Measurements from ENCODE around the gene TFF2.
A peak's percentile ranks its signal among the peaks of the same experiment; 100 is the strongest.

TFF2 gene

GRCh38 chr21:42384156-42384945 is 33.6 kb upstream of the TFF2 start:
- DNase-seq (ENCODE audit: low spot score) = no peak

DNA sequence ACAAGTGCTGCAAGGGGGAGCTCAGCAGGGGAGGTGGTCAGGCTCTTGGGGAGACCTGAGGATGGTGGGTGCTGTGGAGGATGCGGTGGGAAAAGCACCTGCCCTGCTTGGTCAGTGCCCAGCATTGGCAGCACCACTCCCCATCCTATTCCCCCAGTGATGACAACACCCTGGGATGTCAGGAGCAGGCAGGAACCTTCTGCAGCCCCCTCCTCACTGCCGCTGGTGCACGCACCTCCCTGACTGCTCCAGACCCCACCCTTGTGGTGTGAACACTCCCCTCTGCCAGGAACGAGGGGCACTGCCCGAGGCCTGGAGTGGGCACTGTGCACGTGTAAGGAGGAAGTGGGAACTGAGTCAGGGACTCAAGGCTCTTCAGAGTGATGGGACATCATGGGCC is 32.5 kb upstream of the TFF2 start:
- no peak for DNase-seq (ENCODE audit: low spot score)

DNA sequence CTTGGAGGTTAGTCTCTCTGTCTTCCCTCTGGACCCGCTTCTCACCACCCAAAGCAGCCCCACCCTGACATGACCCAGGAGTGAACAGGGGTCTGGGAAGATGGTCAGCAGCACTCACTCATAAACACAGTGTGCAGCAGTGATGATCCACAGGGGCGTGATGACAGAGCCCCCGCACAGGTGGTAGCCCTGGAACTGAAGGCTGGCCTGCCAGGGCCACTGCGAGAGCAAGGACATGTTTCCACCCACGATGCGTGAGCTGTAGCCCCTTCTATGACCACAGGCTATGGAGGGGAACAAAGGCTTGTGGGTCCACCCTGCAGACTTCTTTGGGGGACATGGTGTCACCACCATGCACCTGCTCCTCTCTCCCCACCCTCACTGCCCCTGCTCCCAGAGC is 32.1 kb upstream of the TFF2 start:
- DNase-seq (ENCODE audit: low spot score) = no peak

GRCh38 chr21:42381347-42381984 is 30.7 kb upstream of the TFF2 start:
- DNase-seq (ENCODE audit: low spot score) = peak; percentile 43

DNA sequence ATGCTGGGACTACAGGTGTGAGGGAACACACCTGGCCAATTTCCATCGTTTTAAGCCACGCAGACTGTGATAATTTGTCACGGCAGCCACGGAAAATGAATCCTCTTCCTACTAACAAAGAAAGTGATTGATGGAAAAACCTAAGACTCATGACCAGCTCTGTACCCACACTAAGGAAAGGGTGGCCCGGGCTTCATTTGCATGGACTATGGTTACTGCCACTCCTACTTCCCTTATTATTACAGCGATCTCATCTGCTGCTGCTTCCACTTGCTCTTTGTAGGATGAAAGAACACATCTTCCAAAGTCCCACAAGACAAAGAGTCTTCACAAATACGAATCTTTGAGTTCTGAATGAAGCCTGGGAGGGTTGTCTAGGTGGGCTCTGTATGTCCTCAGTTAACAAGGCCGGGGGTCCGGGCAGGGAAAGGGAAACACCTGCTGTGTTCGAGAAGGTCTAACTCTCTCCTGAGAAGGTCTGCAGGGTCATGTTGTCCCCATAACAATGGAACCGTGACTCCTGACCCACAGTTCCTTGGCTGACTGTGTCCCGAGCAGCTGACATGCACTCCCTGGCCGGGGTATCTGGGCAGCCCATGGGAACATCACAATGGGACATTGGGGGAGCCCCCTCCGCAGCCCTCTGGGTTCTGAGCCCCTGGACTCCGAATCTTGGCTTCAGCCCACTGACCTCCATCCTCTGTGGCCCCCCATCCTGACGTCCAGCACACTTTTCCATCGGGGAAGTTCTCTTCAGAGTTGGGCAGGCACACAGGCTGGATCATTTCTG is 28.8 kb upstream of the TFF2 start:
- DNase-seq (ENCODE audit: low spot score) = no peak

GRCh38 chr21:42378418-42378817 is 27.6 kb upstream of the TFF2 start:
- DNase-seq (ENCODE audit: low spot score) = no peak

DNA sequence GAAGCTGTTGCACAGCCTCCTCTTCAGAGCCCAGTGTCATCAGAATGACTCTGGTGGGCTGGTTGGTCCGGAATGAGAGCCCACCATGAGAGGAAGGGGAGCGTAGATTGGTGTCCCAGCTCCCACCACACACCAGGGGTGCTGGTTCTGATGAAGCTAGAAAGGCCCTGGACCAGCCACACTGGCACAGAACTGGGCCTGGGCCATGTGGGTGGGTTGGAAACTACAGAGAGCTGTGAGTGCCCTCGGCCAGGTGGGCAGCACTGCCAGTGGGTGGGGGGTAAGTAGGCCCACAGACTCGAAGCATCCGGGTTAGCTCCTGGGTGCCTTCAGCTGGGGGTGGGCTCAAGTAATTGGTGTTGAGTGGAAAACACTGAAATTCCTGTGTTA is 27.2 kb upstream of the TFF2 start:
- no peak for DNase-seq (ENCODE audit: low spot score)

DNA sequence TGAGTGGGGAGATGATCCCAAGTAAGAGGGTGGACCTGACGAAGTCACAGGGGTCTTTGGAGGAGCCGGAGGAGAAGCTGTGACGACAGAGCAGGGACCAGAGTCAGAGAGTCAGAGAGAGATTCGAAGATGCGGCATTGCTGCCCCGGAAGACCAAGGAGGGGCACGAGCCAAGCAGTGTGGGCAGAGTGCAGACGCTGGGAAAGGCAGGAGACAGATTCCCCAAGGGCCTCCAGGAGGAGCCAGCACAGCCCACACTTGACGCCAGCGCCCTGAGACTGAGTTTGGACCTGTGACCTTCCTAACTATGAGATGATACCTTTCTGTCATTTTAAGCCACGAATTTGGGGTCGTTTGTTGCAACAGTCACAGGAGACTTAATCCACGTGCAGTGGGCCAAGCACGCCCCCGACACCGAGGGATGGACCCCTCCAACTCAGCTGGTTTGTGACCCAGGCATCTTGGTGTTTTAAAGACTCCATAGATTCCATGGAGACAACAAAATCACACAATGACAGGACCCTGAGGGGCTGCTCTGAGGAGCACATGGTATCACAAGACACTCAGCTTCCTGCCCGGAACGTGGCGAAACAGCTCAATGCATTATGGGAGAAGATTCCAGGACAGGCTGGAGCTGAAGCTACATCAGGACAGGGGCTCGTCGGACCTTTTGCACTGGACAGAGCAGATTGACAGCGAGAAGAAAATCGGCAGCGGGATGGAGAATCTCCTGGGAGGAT is 26.6 kb upstream of the TFF2 start:
- no peak for DNase-seq (ENCODE audit: low spot score)

GRCh38 chr21:42376338-42376982 is 25.7 kb upstream of the TFF2 start:
- DNase-seq (ENCODE audit: low spot score) = peak; percentile 57

- DNase-seq (ENCODE audit: low spot score) = no peak
These were observed 25.2 kb upstream of the TFF2 start for GRCh38 chr21:42375966-42376337.

DNA sequence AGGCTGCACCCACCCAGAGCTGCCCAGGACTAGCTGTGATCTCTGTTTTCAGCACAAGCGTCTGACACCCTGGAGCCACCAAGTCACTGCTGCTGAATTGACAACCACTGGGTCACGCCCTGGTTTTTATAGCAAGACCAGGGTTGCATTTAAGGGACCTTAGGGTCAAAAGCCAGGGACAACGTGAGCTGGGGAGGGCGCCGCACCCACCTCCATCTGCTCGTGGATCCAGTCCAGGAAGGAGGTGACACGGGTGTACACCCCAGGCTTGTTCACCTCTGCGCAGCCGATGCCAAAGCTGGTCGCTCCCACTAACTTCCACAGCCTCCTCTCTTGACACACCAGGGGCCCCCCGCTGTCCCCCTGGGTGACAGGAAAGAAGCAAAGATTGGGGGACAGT is 24.7 kb upstream of the TFF2 start:
- no peak for DNase-seq (ENCODE audit: low spot score)

- DNase-seq (ENCODE audit: low spot score) = no peak
These were observed 24.2 kb upstream of the TFF2 start for GRCh38 chr21:42374864-42375499.

GRCh38 chr21:42374457-42374856 is 23.7 kb upstream of the TFF2 start:
- no peak for DNase-seq (ENCODE audit: low spot score)

GRCh38 chr21:42373908-42374455 is 23.2 kb upstream of the TFF2 start:
- no peak for DNase-seq (ENCODE audit: low spot score)

- no peak for DNase-seq (ENCODE audit: low spot score)
These were observed 22.6 kb upstream of the TFF2 start for GRCh38 chr21:42373196-42373907.

GRCh38 chr21:42370894-42371654 is 20.3 kb upstream of the TFF2 start:
- no peak for DNase-seq (ENCODE audit: low spot score)

GRCh38 chr21:42369821-42370220 is 19.0 kb upstream of the TFF2 start:
- DNase-seq (ENCODE audit: low spot score) = no peak

- no peak for DNase-seq (ENCODE audit: low spot score)
These were observed 16.8 kb upstream of the TFF2 start for GRCh38 chr21:42367367-42368165.
